Upper lobe of right lung (tissue), 1 donor: ENCODE measurements around the gene BAHCC1. TPM values are rescaled to one million over a fixed set of nuclear protein-coding genes. Genes with fewer than 3 reads are reported as not detected.
A peak's percentile ranks its signal among the peaks of the same experiment; 100 is the strongest.

ENCODE experiments used
- ATAC-seq: fragments of 200-7000 bp; cut with Tn5 transposase; one replicate; pipeline ENCODE4 v1.9.1; 2020; ENCODE audit warnings: mild to moderate bottlenecking, moderate library complexity
- DNase-seq: peaks from one replicate; pipeline ENCODE4 v3.0.0-alpha.2; 2020
- H3K27ac ChIP-seq: fragments of 200-600 bp; one replicate; pipeline ENCODE4 v1.8.0; 2022
- H3K27me3 ChIP-seq: fragments of 200-600 bp; one replicate; pipeline ENCODE4 v1.8.0; 2022; ENCODE audit warnings: mild to moderate bottlenecking
- H3K36me3 ChIP-seq: fragments of 200-600 bp; one replicate; pipeline ENCODE4 v1.8.0; 2022
- H3K4me1 ChIP-seq: fragments of 200-600 bp; one replicate; pipeline ENCODE4 v1.8.0; 2022
- H3K4me3 ChIP-seq: fragments of 200-600 bp; one replicate; pipeline ENCODE4 v1.8.0; 2022; ENCODE audit warnings: mild to moderate bottlenecking
- H3K9me3 ChIP-seq: fragments of 200-600 bp; one replicate; pipeline ENCODE4 v1.8.0; 2022
- CTCF ChIP-seq: fragments of 200-600 bp; IDR thresholded peaks from one replicate; pipeline ENCODE4 v1.8.0; 2022; ENCODE audit warnings: antibody characterized with exemption
- intact Hi-C: fragments of 100-400 bp; cut with DNase I; formaldehyde crosslinking; loops from one replicate; pipeline ENCODE4 v1.11.0; 2022
- total RNA-seq: library from RNA; stranded (reverse); fragmentation: NEBNext Ultra II Directional; extraction: Animal tissue kit (Norgen Biotek cat#: 25700); gene quantifications from one replicate; pipeline ENCODE4 v1.2.1, GENCODE V29; 2021
- donor health status: DM: no; HTN: yes; CAD: no; lungs with severe emphysema.

BAHCC1 gene
- total RNA-seq, 1 donor from 2014 or later: 23.3 TPM

DNA sequence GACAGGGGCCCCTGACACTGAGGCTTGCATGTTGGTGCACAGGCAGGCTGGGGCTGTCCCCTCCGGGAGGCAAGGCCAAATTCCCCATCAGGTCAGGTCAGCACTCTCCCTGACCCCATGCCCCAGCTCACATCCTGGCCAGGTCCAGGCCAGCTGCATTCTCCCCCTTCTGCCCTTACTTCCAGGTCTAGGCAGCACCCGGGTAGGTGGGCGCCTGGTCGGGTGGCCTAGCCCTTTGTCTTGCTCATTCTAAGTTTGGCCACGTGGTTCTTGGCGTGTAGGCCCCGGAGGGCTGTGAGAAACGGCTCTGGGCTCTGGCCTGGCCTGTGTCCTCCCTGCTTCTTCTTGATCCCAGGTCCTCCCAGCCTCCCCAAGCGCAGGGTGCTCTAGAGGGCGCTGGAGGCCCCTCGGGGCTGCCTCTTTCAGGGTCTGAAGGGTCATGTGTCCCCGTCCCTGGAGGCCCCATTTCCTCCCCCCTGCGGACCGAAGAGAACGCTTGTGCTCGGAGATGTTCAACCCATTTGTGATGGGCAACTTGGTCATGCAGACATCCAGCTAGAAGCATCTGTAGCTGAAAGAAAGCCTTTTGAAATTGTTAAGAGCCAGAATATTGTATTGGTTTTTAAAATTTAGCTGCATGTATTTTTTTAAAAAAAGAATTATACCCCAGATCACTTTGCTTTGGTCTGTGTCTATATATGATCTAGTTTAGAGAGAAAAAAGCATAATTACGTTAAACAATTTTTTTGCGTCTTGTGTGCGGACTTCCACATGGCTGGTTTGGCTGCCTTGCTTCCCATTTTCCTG, 6.7 kb downstream of the BAHCC1 start:
- ATAC-seq (peak; percentile 31), DNase-seq (no peak)
- intact Hi-C loops: loop anchor here (5.0 kb wide), 1 partner anchor 80 kb away; no protein-coding TSS in a partner anchor
- Histone ChIP-seq H3K36me3 (no peaks in the 10 kb centered on the region), H3K27ac (peak overlapping the region; percentile 95), H3K4me1 (peaks cover 57% of the 10 kb centered on the region), H3K4me3 (peak overlapping the region; percentile 17), H3K27me3 (no peaks in the 10 kb centered on the region), H3K9me3 (no peaks in the 10 kb centered on the region)
- peak; percentile 37 for TF ChIP-seq CTCF

DNA sequence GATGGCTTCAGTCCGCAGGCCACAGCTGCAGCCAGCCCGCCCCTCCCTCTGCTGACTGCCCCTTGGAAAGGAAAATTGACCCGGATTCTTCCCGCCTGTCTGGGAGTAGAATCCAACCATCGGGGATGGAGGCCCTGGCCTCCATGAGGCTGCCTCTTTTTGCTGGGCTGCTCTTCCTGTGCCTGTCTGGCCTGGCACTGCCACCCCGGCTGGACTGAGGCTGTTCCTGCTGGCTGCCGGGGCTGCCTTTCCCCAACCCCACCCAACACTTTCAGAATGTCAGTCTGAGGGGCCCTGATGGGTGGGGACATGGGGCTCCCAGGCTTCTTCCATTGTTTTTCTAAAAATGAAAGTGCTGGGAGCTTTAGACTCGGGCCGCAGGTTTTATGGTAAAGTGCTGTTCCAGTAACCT, 7.3 kb downstream of the BAHCC1 start:
- Histone ChIP-seq H3K36me3 (no peaks in the 10 kb centered on the region), H3K27ac (peak overlapping the region; percentile 95), H3K27me3 (no peaks in the 10 kb centered on the region), H3K4me1 (peaks cover 57% of the 10 kb centered on the region), H3K4me3 (peak overlapping the region; percentile 17), H3K9me3 (no peaks in the 10 kb centered on the region)
- no peak for TF ChIP-seq CTCF
- DNase-seq (no peak), ATAC-seq (no peak)
- intact Hi-C loops: loop anchor here (5.0 kb wide), 1 partner anchor 80 kb away; no protein-coding TSS in a partner anchor

DNA sequence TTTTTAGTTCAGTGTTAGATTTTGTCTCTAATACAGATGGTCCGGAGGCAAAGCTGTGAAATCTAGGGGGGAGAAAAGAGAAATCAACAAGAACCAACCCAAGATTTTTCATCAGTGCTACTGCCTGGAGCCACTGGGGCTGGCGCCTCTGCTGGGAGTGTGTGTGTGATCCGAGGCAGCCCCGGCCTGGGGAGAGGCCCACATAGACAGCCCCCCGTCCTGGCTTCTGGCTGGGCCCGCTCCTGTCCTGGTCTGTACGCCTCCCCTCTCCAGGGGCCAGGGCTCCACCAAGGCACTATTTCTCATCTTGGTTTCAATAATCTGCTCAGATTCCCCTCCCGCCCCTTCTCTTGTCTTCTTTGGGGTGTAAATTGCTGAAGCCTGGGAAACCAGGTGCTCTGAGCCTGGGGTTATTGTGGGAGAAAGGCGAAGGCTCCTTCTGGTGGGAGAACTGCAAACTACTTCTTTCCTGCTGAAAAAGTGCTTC, 7.8 kb downstream of the BAHCC1 start:
- Histone ChIP-seq H3K27ac (peak overlapping the region; percentile 95), H3K4me1 (peaks cover 54% of the 10 kb centered on the region), H3K36me3 (no peaks in the 10 kb centered on the region), H3K27me3 (no peaks in the 10 kb centered on the region), H3K4me3 (peak overlapping the region; percentile 17), H3K9me3 (no peaks in the 10 kb centered on the region)
- intact Hi-C loops: loop anchor here (5.0 kb wide), 1 partner anchor 79 kb away; no protein-coding TSS in a partner anchor
- no peak for DNase-seq
- no peak for ATAC-seq
- no peak for TF ChIP-seq CTCF

- intact Hi-C loops: loop anchor here (5.0 kb wide), 1 partner anchor 78 kb away; no protein-coding TSS in a partner anchor
- peak overlapping the region; percentile 95 for H3K27ac ChIP-seq
- ATAC-seq (no peak), DNase-seq (no peak)
- H3K4me3 ChIP-seq: peak overlapping the region; percentile 30
- H3K4me1 ChIP-seq: peaks cover 51% of the 10 kb centered on the region
- no peaks in the 10 kb centered on the region for H3K9me3 ChIP-seq
- H3K36me3 ChIP-seq: no peaks in the 10 kb centered on the region
- no peak for TF ChIP-seq CTCF
- H3K27me3 ChIP-seq: no peaks in the 10 kb centered on the region
Measured at GRCh38 chr17:81403671-81404534, 8.6 kb downstream of the BAHCC1 start.

- Histone ChIP-seq H3K4me1 (peaks cover 51% of the 10 kb centered on the region), H3K27me3 (no peaks in the 10 kb centered on the region), H3K9me3 (no peaks in the 10 kb centered on the region), H3K27ac (peak overlapping the region; percentile 95), H3K36me3 (no peaks in the 10 kb centered on the region), H3K4me3 (no peak overlapping the region)
- DNase-seq: no peak
- intact Hi-C loops: loop anchor here (5.0 kb wide), 1 partner anchor 78 kb away; no protein-coding TSS in a partner anchor
- TF ChIP-seq CTCF: no peak
- ATAC-seq: no peak
Measured at GRCh38 chr17:81404558-81405165, 9.4 kb downstream of the BAHCC1 start.
